Mononuclear cell (primary cell): Measurements from ENCODE around the gene PEX16. TPM values are rescaled to one million over a fixed set of nuclear protein-coding genes. Genes with fewer than 3 reads are reported as not detected.
"Not testable (repeated sequence)": the region's sequence is repeated elsewhere in the genome, so short reads cannot be mapped to it uniquely, and the experiment has no call there.

Source experiments
- H3K27me3 ChIP-seq: 2 replicates; pipeline ENCODE4 v1.6.0; 2011; ENCODE audit warnings: low read length, control low read depth; ENCODE audit not compliant: insufficient read depth
- H3K4me1 ChIP-seq: 2 replicates; pipeline ENCODE4 v1.5.1; 2011; ENCODE audit warnings: mild to moderate bottlenecking, low read length, control low read depth; ENCODE audit not compliant: insufficient read depth
- H3K4me3 ChIP-seq: 2 replicates; pipeline ENCODE4 v1.5.1; 2011; ENCODE audit warnings: mild to moderate bottlenecking, low read length, moderate library complexity
- H3K9me3 ChIP-seq: 2 replicates; pipeline ENCODE4 v1.5.1; 2011; ENCODE audit warnings: low read depth, mild to moderate bottlenecking, control low read depth, low read length
- total RNA-seq: library from RNA; depleted of rRNA; stranded (reverse); fragments of >200 nt; gene quantifications from one replicate; pipeline ENCODE4 v1.2.3, GENCODE V29; 2012

PEX16 gene
- total RNA-seq, 1 donor, result 24.5 TPM

DNA sequence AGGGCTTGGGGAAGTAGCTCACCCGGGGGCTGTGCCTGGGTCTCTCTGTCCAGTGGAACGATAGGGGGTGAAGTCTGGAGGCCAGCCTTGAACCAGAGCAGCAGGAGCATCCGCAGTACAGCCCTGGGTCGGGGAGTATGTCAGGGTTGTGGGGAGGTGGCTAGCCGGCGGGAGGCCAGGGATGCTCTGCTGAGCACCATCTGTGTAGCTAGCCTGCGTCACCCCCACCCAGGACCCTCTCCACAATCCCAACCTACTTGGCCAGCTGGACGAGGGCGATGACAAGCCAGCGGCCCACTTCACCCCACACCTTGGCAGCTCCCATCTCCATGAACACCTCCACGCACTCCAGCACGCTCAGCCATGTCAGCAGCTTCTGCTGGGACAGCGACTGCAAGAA lies 2.2 kb downstream of the PEX16 start:
- Histone ChIP-seq H3K27me3 (no peaks in the 10 kb centered on the region), H3K4me3 (no peak overlapping the region), H3K4me1 (peaks cover 35% of the 10 kb centered on the region), H3K9me3 (no peaks in the 10 kb centered on the region)

- peaks cover 26% of the 10 kb centered on the region for H3K4me1 ChIP-seq
- H3K4me3 ChIP-seq, result no peak overlapping the region
- no peaks in the 10 kb centered on the region for H3K27me3 ChIP-seq
- H3K9me3 ChIP-seq, result no peaks in the 10 kb centered on the region
Observed at GRCh38 chr11:45913942-45914635, 3.6 kb downstream of the PEX16 start.

DNA sequence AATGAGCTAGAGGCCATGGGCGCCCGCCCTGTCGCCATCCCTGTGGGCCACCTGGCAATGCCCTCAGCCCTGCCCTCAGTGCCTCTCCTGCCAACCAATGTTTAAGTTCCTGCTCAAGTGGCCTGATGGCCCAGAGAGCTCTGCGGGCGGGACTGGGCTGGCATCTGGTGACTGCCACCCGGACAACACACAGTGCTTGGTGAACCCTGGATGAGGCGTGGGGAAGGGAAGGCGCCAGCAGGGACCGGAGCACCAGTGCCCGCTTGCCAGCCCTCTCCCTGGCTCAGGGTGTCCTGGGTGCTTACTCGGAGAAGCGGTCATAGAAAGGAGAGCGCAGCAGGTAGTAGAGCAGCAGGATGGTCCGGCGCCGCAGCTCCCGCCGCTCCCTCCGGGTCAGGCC lies 4.2 kb downstream of the PEX16 start:
- Histone ChIP-seq H3K4me3 (no peak overlapping the region), H3K27me3 (no peaks in the 10 kb centered on the region), H3K4me1 (peaks cover 20% of the 10 kb centered on the region)

GRCh38 chr11:45910623-45911022 lies 7.1 kb downstream of the PEX16 start:
- no peaks in the 10 kb centered on the region for H3K9me3 ChIP-seq
- peaks cover under 1% of the 10 kb centered on the region for H3K4me1 ChIP-seq
- no peaks in the 10 kb centered on the region for H3K27me3 ChIP-seq
- H3K4me3 ChIP-seq, result no peak overlapping the region

More for the DNA sequence above, 4.2 kb downstream of the PEX16 start:
- H3K9me3 ChIP-seq, result no peaks in the 10 kb centered on the region

DNA sequence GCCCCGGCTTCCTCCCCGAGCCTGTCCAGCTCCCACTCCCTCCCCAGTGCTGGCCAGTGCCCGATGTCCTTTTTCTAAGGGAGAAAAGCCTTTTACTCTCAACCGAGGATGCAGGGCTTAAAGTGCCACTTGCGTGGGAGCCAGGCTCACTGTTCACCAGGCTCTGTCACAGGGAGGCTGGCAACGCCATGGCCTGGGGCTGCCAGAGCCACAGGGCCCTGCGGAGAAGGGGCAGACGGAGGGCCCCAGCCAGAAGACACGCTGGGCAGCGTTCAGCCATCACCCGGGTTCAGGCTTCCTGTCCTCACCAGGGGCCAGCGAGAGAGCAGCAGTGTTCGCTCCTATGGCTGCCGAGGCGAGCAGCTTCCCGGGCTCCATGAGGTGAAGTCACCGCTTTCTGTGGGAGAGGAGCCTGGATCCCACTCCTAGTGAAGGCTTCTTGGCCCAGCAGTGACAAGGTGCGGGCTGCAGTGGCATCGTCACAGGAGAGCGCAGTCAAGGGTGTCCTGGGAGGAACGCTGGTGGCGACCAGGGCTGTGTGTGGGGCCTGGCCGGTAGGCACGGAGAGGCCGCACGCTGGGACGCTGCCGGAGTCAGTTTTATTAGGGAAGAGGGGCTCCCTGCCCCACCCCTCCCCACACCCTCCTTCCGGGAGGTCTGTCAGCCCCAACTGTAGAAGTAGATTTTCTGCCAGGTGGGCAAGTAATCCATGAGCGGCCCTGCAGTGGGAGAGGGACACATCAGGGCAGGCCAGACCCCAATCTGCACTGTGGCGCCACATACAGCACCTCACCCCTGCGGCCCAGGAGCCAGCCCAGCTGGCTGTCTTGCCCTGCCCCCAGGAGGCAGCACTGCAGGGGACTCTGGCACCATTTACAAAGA lies 7.8 kb downstream of the PEX16 start:
- Histone ChIP-seq H3K4me1 (no peaks in the 10 kb centered on the region), H3K4me3 (no peak overlapping the region), H3K27me3 (no peaks in the 10 kb centered on the region), H3K9me3 (no peaks in the 10 kb centered on the region)

DNA sequence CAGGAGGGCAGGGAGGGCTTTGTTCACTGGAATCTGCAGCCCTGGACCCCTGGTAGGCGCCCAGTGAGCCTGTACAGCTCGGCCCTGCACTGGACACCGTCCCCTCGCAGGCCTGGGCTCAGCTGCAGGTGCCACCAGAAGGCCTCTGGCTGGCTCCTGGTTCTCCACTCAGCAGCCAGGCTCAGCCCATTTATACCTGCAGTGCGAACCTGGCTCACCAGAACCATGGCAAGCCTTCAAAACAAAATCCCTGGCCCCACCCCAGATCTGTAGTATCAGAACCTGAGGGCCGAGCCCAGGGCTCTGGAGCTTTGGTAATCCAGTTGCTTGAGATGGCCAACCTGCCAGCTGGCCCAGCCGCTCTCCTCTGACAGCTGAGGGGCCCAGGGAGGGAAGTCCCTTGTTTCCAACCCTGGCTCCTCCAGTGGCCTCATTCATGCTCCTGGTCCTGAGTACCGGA lies 9.7 kb downstream of the PEX16 start:
- H3K4me3 ChIP-seq, result no peak overlapping the region
- no peaks in the 10 kb centered on the region for H3K9me3 ChIP-seq
- no peaks in the 10 kb centered on the region for H3K27me3 ChIP-seq
- no peaks in the 10 kb centered on the region for H3K4me1 ChIP-seq

GRCh38 chr11:45906965-45907611 lies 10.6 kb downstream of the PEX16 start, which contains the start of gene FREY1:
TSS of gene FREY1 (minus strand) at chr11:45907271. CDS start at chr11:45907245, 26 bp downstream.
- Histone ChIP-seq H3K9me3 (no peaks in the 10 kb centered on the region), H3K4me3 (no peak within 1 kb of the TSS), H3K4me1 (no peaks in the 10 kb centered on the region), H3K27me3 (no peaks in the 10 kb centered on the region)

- Histone ChIP-seq H3K4me3 (no peak overlapping the region), H3K9me3 (no peaks in the 10 kb centered on the region), H3K27me3 (no peaks in the 10 kb centered on the region), H3K4me1 (no peaks in the 10 kb centered on the region)
Observed at GRCh38 chr11:45906096-45906682, 11.5 kb downstream of the PEX16 start.

GRCh38 chr11:45905576-45905975 lies 12.1 kb downstream of the PEX16 start:
- H3K9me3 ChIP-seq, H3K4me3 ChIP-seq, H3K4me1 ChIP-seq: not testable (repeated sequence)

GRCh38 chr11:45905095-45905494 lies 12.6 kb downstream of the PEX16 start:
- no peaks in the 10 kb centered on the region for H3K9me3 ChIP-seq

More at GRCh38 chr11:45905576-45905975, 12.1 kb downstream of the PEX16 start:
- not testable (repeated sequence) for H3K27me3 ChIP-seq

GRCh38 chr11:45904309-45904915 lies 13.3 kb downstream of the PEX16 start:
- peaks cover under 1% of the 10 kb centered on the region for H3K4me1 ChIP-seq
- H3K9me3 ChIP-seq, result no peaks in the 10 kb centered on the region
- peaks cover 7% of the 10 kb centered on the region for H3K27me3 ChIP-seq
- H3K4me3 ChIP-seq, result no peak overlapping the region

More at GRCh38 chr11:45905095-45905494, 12.6 kb downstream of the PEX16 start:
- no peaks in the 10 kb centered on the region for H3K4me1 ChIP-seq
- no peak overlapping the region for H3K4me3 ChIP-seq
- H3K27me3 ChIP-seq, result peaks cover 7% of the 10 kb centered on the region

DNA sequence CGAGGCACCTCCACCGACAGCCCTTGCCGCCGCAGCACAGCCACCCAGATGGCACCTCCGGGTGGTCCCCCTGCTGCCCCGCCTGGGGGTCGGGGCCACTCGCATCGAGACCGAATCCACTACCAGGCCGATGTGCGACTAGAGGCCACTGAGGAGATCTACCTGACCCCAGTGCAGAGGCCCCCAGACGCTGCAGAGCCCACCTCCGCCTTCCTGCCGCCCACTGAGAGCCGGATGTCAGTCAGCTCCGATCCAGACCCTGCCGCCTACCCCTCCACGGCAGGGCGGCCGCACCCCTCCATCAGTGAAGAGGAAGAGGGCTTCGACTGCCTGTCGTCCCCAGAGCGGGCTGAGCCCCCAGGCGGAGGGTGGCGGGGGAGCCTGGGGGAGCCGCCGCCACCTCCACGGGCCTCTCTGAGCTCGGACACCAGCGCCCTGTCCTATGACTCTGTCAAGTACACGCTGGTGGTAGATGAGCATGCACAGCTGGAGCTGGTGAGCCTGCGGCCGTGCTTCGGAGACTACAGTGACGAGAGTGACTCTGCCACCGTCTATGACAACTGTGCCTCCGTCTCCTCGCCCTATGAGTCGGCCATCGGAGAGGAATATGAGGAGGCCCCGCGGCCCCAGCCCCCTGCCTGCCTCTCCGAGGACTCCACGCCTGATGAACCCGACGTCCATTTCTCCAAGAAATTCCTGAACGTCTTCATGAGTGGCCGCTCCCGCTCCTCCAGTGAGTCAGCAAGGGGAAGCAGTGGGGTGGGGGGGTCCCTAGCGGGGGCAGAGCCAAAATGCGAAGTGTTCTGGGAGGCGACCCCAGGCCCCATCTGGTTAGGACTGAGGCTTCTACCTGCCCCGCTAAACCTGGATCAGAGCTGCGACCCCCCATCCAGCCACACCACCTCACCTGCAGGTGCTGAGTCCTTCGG lies 15.0 kb downstream of the PEX16 start:
- Histone ChIP-seq H3K9me3 (no peaks in the 10 kb centered on the region), H3K27me3 (peaks cover 23% of the 10 kb centered on the region)

GRCh38 chr11:45901626-45902025 lies 16.1 kb downstream of the PEX16 start:
- Histone ChIP-seq H3K4me1 (peaks cover 6% of the 10 kb centered on the region), H3K4me3 (no peak overlapping the region), H3K27me3 (peaks cover 30% of the 10 kb centered on the region), H3K9me3 (no peaks in the 10 kb centered on the region)

More for the DNA sequence above, 15.0 kb downstream of the PEX16 start:
- Histone ChIP-seq H3K4me3 (no peak overlapping the region), H3K4me1 (peaks cover 6% of the 10 kb centered on the region)
